ENCODE data around the gene MT3. TPM values are rescaled to one million over a fixed set of nuclear protein-coding genes. Genes with fewer than 3 reads are reported as not detected.
"Not testable (repeated sequence)": the region's sequence is repeated elsewhere in the genome, so short reads cannot be mapped to it uniquely, and the experiment has no call there.

The MT3 gene
- total RNA-seq, 1 donor, result not detected

DNA sequence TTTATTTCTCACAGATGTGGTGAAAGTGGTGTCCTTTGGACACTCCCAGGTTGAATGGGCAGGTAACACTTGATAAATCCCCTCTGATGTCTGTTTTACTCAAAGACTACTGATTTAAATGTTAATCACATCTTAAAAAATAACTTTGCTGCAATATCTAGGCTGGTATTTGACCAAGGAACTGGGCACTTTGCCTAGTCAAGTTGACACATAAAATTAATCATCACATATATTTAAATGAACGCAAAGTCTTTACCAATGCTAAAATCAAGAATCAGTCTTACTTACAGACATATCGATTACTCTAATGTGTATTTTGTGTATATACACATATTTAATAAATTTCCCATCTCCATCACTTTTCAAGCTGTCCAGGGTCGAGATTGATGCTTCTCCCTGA, 26.0 kb downstream of the MT3 start:
- TF ChIP-seq, protein P1, sequence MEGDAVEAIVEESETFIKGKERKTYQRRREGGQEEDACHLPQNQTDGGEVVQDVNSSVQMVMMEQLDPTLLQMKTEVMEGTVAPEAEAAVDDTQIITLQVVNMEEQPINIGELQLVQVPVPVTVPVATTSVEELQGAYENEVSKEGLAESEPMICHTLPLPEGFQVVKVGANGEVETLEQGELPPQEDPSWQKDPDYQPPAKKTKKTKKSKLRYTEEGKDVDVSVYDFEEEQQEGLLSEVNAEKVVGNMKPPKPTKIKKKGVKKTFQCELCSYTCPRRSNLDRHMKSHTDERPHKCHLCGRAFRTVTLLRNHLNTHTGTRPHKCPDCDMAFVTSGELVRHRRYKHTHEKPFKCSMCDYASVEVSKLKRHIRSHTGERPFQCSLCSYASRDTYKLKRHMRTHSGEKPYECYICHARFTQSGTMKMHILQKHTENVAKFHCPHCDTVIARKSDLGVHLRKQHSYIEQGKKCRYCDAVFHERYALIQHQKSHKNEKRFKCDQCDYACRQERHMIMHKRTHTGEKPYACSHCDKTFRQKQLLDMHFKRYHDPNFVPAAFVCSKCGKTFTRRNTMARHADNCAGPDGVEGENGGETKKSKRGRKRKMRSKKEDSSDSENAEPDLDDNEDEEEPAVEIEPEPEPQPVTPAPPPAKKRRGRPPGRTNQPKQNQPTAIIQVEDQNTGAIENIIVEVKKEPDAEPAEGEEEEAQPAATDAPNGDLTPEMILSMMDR (IDR thresholded peaks at IDR 0.05; ENCODE audit: insufficient read depth, low read depth, low read length), result no peak
- H3K4me3 ChIP-seq (ENCODE audit: low read depth, low read length), result no peak overlapping the region
- DNase-seq (ENCODE audit: low read depth), result no peak

DNA sequence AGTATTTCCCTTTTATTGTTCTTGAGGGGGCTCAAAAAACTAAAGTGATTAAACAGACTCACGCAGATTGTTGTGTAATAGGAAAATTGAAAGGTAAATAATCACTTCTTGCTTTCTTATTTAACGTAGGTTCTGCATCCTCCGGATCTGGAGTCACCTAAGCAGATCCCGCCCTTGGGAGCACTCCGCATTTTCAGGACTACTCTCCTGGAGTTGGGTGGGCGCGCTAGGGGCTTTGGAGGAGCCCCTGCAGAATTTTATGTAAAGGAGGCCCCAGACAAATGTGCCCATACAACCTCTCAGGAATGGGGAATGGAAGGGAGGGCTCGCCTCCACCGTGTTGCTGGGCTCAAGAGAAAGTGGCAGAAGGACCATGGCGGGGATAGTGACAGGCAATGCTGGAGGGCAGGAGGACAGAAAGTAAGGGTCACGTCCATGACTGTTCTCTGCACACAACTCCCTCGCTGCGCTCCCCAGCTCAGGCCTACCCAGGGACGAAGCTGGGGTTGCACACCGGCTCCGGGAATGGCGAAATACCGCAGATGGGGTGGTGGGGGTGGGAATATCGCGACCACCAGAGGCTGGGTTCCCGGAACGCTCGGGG, 27.4 kb downstream of the MT3 start:
- peak overlapping the region; percentile 45 for H3K4me3 ChIP-seq (ENCODE audit: low read depth, low read length)
- TF ChIP-seq, protein P1 (IDR thresholded peaks at IDR 0.05; ENCODE audit: insufficient read depth, low read depth, low read length), result no peak
- DNase-seq (ENCODE audit: low read depth), result no peak

GRCh38 chr16:56617212-56618085, 28.1 kb downstream of the MT3 start:
- peak overlapping the region; percentile 45 for H3K4me3 ChIP-seq (ENCODE audit: low read depth, low read length)
- DNase-seq (ENCODE audit: low read depth), result peak; percentile 75
- TF ChIP-seq, protein P1 (IDR thresholded peaks at IDR 0.05; ENCODE audit: insufficient read depth, low read depth, low read length), result no peak

DNA sequence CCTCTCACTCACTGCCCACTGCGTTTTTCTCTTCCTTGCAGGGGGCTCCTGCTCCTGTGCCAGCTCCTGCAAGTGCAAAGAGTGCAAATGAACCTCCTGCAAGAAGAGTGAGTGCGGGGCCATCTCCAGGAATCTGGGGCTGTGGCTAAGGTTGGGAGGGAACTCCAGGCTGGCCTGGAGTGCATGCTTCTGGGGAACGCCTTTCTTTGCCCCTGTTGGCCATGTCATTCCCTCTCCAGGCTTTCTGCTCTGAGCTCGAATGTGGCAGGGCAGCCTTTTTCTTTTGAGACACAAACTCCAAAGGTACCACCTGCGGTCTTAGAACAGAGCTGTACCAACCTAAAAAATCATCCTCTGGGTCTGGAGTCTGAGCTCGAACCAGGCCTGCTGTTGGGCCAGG, 28.8 kb downstream of the MT3 start:
- H3K4me3 ChIP-seq (ENCODE audit: low read depth, low read length), result no peak overlapping the region
- TF ChIP-seq, protein P1 (IDR thresholded peaks at IDR 0.05; ENCODE audit: insufficient read depth, low read depth, low read length), result no peak
- no peak for DNase-seq (ENCODE audit: low read depth)

GRCh38 chr16:56620339-56620897, 31.1 kb downstream of the MT3 start:
- no peak overlapping the region for H3K4me3 ChIP-seq (ENCODE audit: low read depth, low read length)
- no peak for DNase-seq (ENCODE audit: low read depth)
- TF ChIP-seq, protein P1 (IDR thresholded peaks at IDR 0.05; ENCODE audit: insufficient read depth, low read depth, low read length), result no peak

DNA sequence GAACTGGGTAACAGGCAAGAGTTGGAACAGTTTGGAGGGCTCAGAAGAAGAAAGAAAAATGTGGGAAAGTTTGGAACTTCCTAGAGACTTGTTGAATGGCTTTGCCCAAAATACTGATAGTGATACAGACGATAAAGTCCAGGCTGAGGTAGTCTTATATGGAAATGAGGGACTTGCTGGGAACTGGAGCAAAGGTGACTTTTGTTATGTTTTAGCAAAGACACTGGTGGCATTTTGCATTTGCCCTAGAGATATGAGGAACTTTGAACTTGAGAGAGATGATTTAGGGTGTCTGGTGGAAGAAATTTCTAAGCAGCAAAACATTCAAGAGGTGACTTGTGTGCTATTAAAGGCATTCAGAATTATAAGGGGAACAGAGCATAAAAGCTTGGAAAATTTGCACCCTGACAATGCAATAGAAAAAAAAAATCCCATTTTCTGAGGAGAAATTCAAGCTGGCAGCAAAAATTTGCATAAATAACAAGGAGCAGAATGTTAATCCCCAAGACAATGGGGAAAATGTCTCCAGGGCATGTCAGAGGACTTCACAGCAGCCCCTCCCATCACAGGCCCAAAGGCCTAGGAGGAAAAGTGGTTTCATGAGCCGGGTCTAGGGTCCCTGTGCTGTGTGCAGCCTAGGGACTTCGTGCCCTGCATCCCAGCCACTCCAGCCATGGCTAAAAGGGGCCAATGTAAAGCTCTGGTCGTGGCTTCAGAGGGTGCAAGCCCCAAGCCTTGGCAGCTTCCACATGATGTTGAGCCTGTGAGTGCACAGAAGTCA, 32.5 kb downstream of the MT3 start:
- H3K4me3 ChIP-seq (ENCODE audit: low read depth, low read length); DNase-seq (ENCODE audit: low read depth): not testable (repeated sequence)

GRCh38 chr16:56623184-56623583, 33.9 kb downstream of the MT3 start:
- DNase-seq (ENCODE audit: low read depth); H3K4me3 ChIP-seq (ENCODE audit: low read depth, low read length): not testable (repeated sequence)
